ENCODE results near the gene MSANTD4.

MSANTD4 gene

DNA sequence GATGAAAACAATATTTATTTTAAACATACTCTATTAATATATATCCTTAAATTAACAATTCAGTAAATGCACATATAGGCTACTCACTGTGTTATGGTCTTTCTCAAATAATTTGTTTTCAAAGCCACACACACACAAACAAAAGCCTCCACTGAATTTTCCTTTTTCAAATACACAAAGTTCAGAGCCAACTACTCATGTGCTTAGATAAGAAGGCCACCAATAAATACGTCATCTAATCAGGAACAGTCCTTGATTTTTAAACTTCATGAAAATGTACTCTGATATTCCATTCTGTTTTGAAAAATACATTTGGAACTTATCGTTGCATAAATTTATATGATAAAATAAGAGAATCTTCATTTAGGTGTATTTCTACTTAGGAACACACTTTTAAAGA lies 29.1 kb upstream of the MSANTD4 start:
- DNase-seq (ENCODE audit: low spot score), result no peak
- in situ Hi-C loops (cut with MboI; ENCODE audit: low pct_unique_long_range_greater_than_20kb, low sequenced_read_pairs, unreplicated experiment), result no loop called here
- TF ChIP-seq, protein P1, sequence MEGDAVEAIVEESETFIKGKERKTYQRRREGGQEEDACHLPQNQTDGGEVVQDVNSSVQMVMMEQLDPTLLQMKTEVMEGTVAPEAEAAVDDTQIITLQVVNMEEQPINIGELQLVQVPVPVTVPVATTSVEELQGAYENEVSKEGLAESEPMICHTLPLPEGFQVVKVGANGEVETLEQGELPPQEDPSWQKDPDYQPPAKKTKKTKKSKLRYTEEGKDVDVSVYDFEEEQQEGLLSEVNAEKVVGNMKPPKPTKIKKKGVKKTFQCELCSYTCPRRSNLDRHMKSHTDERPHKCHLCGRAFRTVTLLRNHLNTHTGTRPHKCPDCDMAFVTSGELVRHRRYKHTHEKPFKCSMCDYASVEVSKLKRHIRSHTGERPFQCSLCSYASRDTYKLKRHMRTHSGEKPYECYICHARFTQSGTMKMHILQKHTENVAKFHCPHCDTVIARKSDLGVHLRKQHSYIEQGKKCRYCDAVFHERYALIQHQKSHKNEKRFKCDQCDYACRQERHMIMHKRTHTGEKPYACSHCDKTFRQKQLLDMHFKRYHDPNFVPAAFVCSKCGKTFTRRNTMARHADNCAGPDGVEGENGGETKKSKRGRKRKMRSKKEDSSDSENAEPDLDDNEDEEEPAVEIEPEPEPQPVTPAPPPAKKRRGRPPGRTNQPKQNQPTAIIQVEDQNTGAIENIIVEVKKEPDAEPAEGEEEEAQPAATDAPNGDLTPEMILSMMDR (IDR thresholded peaks at IDR 0.05; ENCODE audit: extremely low read depth, insufficient read depth, missing control alignments), result no peak

DNA sequence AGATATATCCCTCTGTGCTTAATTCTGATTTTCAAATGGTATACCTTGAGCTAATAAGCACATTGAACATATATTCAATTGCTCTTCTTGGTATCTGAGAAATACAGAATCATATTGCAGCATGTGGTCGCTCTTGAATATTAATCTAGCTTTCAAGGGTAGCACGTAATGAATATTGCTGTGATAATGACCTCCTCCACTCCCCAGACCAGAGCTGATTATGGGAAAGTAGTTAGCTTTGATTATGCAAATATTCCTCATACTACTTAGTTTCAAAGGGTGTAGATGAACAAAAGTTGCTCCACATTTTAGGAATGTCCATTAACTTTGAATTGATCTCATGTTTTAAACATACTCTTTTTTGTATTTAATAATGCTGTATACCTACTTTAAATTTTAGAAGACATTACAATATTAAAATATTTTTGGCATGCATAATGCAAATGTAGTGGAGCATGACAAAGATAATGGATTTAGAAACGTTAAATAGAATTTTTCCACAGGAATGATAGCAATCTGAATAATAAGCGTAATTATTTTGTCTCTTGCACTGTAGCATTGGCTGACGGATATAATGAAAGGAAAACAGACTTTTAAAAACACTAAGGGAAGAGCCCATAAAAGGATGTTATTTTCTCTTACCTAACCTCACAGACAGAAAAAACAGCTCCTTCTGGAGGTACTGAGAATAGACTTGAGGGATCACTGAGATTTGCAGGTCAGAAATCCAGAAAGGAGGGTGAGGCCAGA lies 27.9 kb upstream of the MSANTD4 start:
- DNase-seq (ENCODE audit: low spot score), result no peak
- in situ Hi-C loops (cut with MboI; ENCODE audit: low pct_unique_long_range_greater_than_20kb, low sequenced_read_pairs, unreplicated experiment), result no loop called here
- TF ChIP-seq, protein P1 (IDR thresholded peaks at IDR 0.05; ENCODE audit: extremely low read depth, insufficient read depth, missing control alignments), result no peak

DNA sequence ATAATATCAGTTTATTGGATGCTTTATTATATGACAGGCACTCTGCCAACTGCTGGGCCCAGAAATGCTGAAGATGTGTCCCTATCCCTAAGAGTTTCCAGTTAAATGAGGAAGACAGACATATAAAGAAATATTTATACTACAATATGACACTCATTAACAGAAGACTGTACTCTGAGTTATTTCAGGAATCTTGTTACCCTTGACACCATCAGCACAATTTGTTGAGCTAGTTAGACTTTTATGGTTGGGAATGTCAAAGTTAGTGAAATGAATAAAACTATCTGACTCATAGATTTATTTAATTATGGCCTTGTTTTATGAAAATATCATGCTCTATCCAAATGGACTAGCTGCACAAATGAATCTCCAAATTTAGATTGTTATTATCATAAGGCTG lies 25.6 kb upstream of the MSANTD4 start:
- TF ChIP-seq, protein P1 (IDR thresholded peaks at IDR 0.05; ENCODE audit: extremely low read depth, insufficient read depth, missing control alignments), result no peak
- DNase-seq (ENCODE audit: low spot score), result no peak
- in situ Hi-C loops (cut with MboI; ENCODE audit: low pct_unique_long_range_greater_than_20kb, low sequenced_read_pairs, unreplicated experiment), result no loop called here

DNA sequence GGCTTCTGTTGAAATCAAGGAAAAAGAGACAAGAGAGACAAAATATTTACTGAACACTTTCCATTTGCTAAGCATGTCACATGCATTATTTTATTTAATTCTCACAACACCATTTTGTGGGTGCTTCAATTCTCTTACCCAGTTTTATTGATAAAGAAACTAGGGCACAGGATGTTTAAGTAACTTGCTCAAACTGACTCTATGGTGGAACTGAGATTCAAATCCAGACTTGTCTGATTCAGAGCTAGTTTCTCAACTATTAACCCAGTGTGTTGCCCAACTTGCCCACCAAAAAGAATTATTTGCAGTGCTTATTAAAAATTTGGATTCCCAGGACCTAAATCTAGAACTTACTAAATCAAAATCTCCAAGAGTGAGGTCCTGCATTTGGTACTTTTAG lies 21.5 kb upstream of the MSANTD4 start:
- in situ Hi-C loops (cut with MboI; ENCODE audit: low pct_unique_long_range_greater_than_20kb, low sequenced_read_pairs, unreplicated experiment), result no loop called here
- TF ChIP-seq, protein P1 (IDR thresholded peaks at IDR 0.05; ENCODE audit: extremely low read depth, insufficient read depth, missing control alignments), result no peak
- no peak for DNase-seq (ENCODE audit: low spot score)

DNA sequence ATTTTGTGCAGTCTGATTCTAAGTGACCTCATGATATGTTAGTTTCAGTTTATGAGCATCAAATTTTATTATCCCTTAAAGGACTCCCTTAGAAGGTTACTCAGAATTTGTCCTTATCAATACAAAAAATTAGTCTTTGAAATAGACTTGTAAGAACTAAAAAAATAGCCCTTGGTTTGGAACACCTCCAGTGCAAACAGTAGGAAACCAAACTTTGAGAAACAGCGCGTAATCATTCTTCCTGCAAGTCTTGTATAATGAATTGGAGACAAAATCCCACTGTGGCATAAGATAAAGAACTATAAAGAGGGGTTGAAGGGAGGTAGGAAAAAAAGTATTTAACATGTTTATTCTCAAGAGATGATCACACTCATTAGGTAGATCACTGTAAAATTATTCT lies 10.8 kb upstream of the MSANTD4 start:
- DNase-seq (ENCODE audit: low spot score), result no peak
- TF ChIP-seq, protein P1 (IDR thresholded peaks at IDR 0.05; ENCODE audit: extremely low read depth, insufficient read depth, missing control alignments), result no peak
- in situ Hi-C loops (cut with MboI; ENCODE audit: low pct_unique_long_range_greater_than_20kb, low sequenced_read_pairs, unreplicated experiment), result no loop called here

DNA sequence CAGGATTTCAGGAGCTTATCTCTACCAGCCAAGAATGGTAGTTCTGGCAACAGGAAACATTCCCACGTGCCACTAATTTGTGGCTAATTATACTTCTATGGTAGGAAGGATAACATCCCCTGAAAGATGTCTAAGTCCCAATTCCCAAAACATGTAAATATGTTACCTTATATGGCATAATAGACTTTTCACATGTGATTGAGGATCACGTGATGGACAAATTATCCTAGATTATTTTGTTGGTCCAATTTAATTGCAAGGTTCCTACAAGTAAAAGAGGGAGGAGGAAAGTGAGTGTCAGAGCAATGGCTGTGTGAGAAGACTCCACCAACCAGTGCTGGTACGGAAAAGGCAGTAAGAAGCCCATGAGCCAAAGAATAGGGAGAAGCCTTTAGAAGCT lies 9.9 kb upstream of the MSANTD4 start:
- DNase-seq (ENCODE audit: low spot score), result no peak
- TF ChIP-seq, protein P1 (IDR thresholded peaks at IDR 0.05; ENCODE audit: extremely low read depth, insufficient read depth, missing control alignments), result no peak
- in situ Hi-C loops (cut with MboI; ENCODE audit: low pct_unique_long_range_greater_than_20kb, low sequenced_read_pairs, unreplicated experiment), result no loop called here

Data from GM13977 (cell line).